Measurements from ENCODE around the gene ETFB. TPM values are rescaled to one million over a fixed set of nuclear protein-coding genes. Genes with fewer than 3 reads are reported as not detected.
A peak's percentile ranks its signal among the peaks of the same experiment; 100 is the strongest.

ETFB gene
- total RNA-seq, 3 donors from 2014 or later, result 65.8 to 74.9 (median 73.3) TPM

GRCh38 chr19:51387924-51388389 is 21.8 kb upstream of the ETFB start, which contains the start of gene LIM2:
LIM2 (minus strand) TSS chr19:51387974; CDS start chr19:51387443, 531 bp downstream.
- DNase-seq (no peak), ATAC-seq (no peak)
- H3K27me3 Mint-ChIP-seq (ENCODE audit: low read depth), result no peaks in the 10 kb centered on the region
- peaks cover 16% of the 10 kb centered on the region for H3K4me1 Mint-ChIP-seq (ENCODE audit: low read depth)
- H3K9me3 Mint-ChIP-seq, result no peaks in the 10 kb centered on the region
- H3K36me3 Mint-ChIP-seq (ENCODE audit: insufficient read depth), result no peaks in the 10 kb centered on the region
- H3K4me3 Mint-ChIP-seq, result peak within 1 kb of the TSS; percentile 62

GRCh38 chr19:51386882-51387520 is 20.8 kb upstream of the ETFB start:
- Mint-ChIP-seq H3K4me3 (peak overlapping the region; percentile 59), H3K9me3 (no peaks in the 10 kb centered on the region), H3K36me3 (ENCODE audit: insufficient read depth) (no peaks in the 10 kb centered on the region), H3K4me1 (ENCODE audit: low read depth) (peaks cover 12% of the 10 kb centered on the region), H3K27me3 (ENCODE audit: low read depth) (no peaks in the 10 kb centered on the region)
- DNase-seq (no peak), ATAC-seq (no peak)

- H3K4me1 Mint-ChIP-seq (ENCODE audit: low read depth), result peaks cover 4% of the 10 kb centered on the region
- DNase-seq (no peak), ATAC-seq (no peak)
- no peaks in the 10 kb centered on the region for H3K9me3 Mint-ChIP-seq
- H3K27me3 Mint-ChIP-seq (ENCODE audit: low read depth), result no peaks in the 10 kb centered on the region
- H3K36me3 Mint-ChIP-seq (ENCODE audit: insufficient read depth), result no peaks in the 10 kb centered on the region
- H3K4me3 Mint-ChIP-seq, result no peak overlapping the region
Observed at GRCh38 chr19:51382004-51382403, 15.8 kb upstream of the ETFB start.

GRCh38 chr19:51380379-51380778 is 14.2 kb upstream of the ETFB start:
- Mint-ChIP-seq H3K36me3 (ENCODE audit: insufficient read depth) (no peaks in the 10 kb centered on the region), H3K4me1 (ENCODE audit: low read depth) (peaks cover 18% of the 10 kb centered on the region), H3K9me3 (no peaks in the 10 kb centered on the region), H3K27me3 (ENCODE audit: low read depth) (no peaks in the 10 kb centered on the region), H3K4me3 (no peak overlapping the region)
- DNase-seq, result no peak
- no peak for ATAC-seq

GRCh38 chr19:51377422-51377821 is 11.2 kb upstream of the ETFB start:
- Mint-ChIP-seq H3K9me3 (no peaks in the 10 kb centered on the region), H3K36me3 (ENCODE audit: insufficient read depth) (no peaks in the 10 kb centered on the region), H3K4me1 (ENCODE audit: low read depth) (peaks cover 48% of the 10 kb centered on the region), H3K27me3 (ENCODE audit: low read depth) (no peaks in the 10 kb centered on the region), H3K4me3 (no peak overlapping the region)
- no peak for ATAC-seq
- DNase-seq, result no peak

- DNase-seq, result no peak
- H3K4me3 Mint-ChIP-seq, result peak overlapping the region; percentile 48
- no peak for ATAC-seq
- no peaks in the 10 kb centered on the region for H3K27me3 Mint-ChIP-seq (ENCODE audit: low read depth)
- no peaks in the 10 kb centered on the region for H3K9me3 Mint-ChIP-seq
- no peaks in the 10 kb centered on the region for H3K36me3 Mint-ChIP-seq (ENCODE audit: insufficient read depth)
- H3K4me1 Mint-ChIP-seq (ENCODE audit: low read depth), result peaks cover 65% of the 10 kb centered on the region
Observed at GRCh38 chr19:51375504-51376221, 9.5 kb upstream of the ETFB start.

GRCh38 chr19:51372649-51373504 is 6.7 kb upstream of the ETFB start, which contains the start of gene NKG7:
NKG7 (minus strand) TSS chr19:51372654; CDS start chr19:51372535, 119 bp downstream.
- H3K9me3 Mint-ChIP-seq, result no peaks in the 10 kb centered on the region
- DNase-seq, result peak; percentile 69

GRCh38 chr19:51372021-51372648 is 5.9 kb upstream of the ETFB start:
- no peak for ATAC-seq
- Mint-ChIP-seq H3K4me1 (ENCODE audit: low read depth) (peaks cover 79% of the 10 kb centered on the region), H3K9me3 (no peaks in the 10 kb centered on the region), H3K36me3 (ENCODE audit: insufficient read depth) (no peaks in the 10 kb centered on the region), H3K4me3 (peak overlapping the region; percentile 98), H3K27me3 (ENCODE audit: low read depth) (no peaks in the 10 kb centered on the region)
- no peak for DNase-seq

More at GRCh38 chr19:51372649-51373504, 6.7 kb upstream of the ETFB start, which contains the start of gene NKG7:
- peak; percentile 81 to 82 for ATAC-seq
- peaks cover 75% of the 10 kb centered on the region for H3K4me1 Mint-ChIP-seq (ENCODE audit: low read depth)
- H3K27me3 Mint-ChIP-seq (ENCODE audit: low read depth), result no peaks in the 10 kb centered on the region
- no peaks in the 10 kb centered on the region for H3K36me3 Mint-ChIP-seq (ENCODE audit: insufficient read depth)
- H3K4me3 Mint-ChIP-seq, result peak within 1 kb of the TSS; percentile 98

- no peak for ATAC-seq
- H3K27me3 Mint-ChIP-seq (ENCODE audit: low read depth), result no peaks in the 10 kb centered on the region
- H3K36me3 Mint-ChIP-seq (ENCODE audit: insufficient read depth), result no peaks in the 10 kb centered on the region
- no peak for DNase-seq
- H3K9me3 Mint-ChIP-seq, result no peaks in the 10 kb centered on the region
- H3K4me3 Mint-ChIP-seq, result peak overlapping the region; percentile 98
- peaks cover 78% of the 10 kb centered on the region for H3K4me1 Mint-ChIP-seq (ENCODE audit: low read depth)
Observed at GRCh38 chr19:51371186-51371690, 5.0 kb upstream of the ETFB start.

- Mint-ChIP-seq H3K4me1 (ENCODE audit: low read depth) (peaks cover 74% of the 10 kb centered on the region), H3K9me3 (no peaks in the 10 kb centered on the region), H3K4me3 (peak overlapping the region; percentile 98), H3K36me3 (ENCODE audit: insufficient read depth) (no peaks in the 10 kb centered on the region), H3K27me3 (ENCODE audit: low read depth) (no peaks in the 10 kb centered on the region)
- DNase-seq (no peak), ATAC-seq (no peak)
Observed at GRCh38 chr19:51370230-51370629, 4.0 kb upstream of the ETFB start.

GRCh38 chr19:51368366-51369282 is 2.4 kb upstream of the ETFB start, which contains the start of gene CLDND2:
CLDND2 (minus strand) TSS chr19:51369003; CDS start chr19:51368577, 426 bp downstream.
- DNase-seq, result peak; percentile 12
- no peaks in the 10 kb centered on the region for H3K9me3 Mint-ChIP-seq
- no peak for ATAC-seq
- peaks cover 70% of the 10 kb centered on the region for H3K4me1 Mint-ChIP-seq (ENCODE audit: low read depth)
- H3K4me3 Mint-ChIP-seq, result peak within 1 kb of the TSS; percentile 98
- no peaks in the 10 kb centered on the region for H3K27me3 Mint-ChIP-seq (ENCODE audit: low read depth)
- H3K36me3 Mint-ChIP-seq (ENCODE audit: insufficient read depth), result no peaks in the 10 kb centered on the region

GRCh38 chr19:51367565-51368365 is 1.6 kb upstream of the ETFB start:
- no peaks in the 10 kb centered on the region for H3K27me3 Mint-ChIP-seq (ENCODE audit: low read depth)
- no peaks in the 10 kb centered on the region for H3K9me3 Mint-ChIP-seq
- no peaks in the 10 kb centered on the region for H3K36me3 Mint-ChIP-seq (ENCODE audit: insufficient read depth)
- H3K4me3 Mint-ChIP-seq, result peak overlapping the region; percentile 98
- ATAC-seq (peak; percentile 76 to 80), DNase-seq (peak; percentile 96)
- H3K4me1 Mint-ChIP-seq (ENCODE audit: low read depth), result peaks cover 68% of the 10 kb centered on the region

Measured in activated T-cell treated with anti-CD3 and anti-CD28 coated beads, Interleukin-2, amount 50 U/mL, for 4 hours (primary cell).